Neuron (in vitro differentiated cells): ENCODE measurements around the gene BPIFA1.

ENCODE experiments used
- H2AFZ ChIP-seq: one replicate; pipeline ENCODE4 v1.6.1; 2013; ENCODE audit warnings: low read depth, mild to moderate bottlenecking, inconsistent platforms, low read length, moderate library complexity
- H3K27me3 ChIP-seq: one replicate; pipeline ENCODE4 v1.6.1; 2013; ENCODE audit warnings: low read length; ENCODE audit not compliant: insufficient read depth
- H3K36me3 ChIP-seq: one replicate; pipeline ENCODE4 v1.6.1; 2013; ENCODE audit warnings: low read length; ENCODE audit not compliant: insufficient read depth
- H3K4me1 ChIP-seq: one replicate; pipeline ENCODE4 v1.6.1; 2013; ENCODE audit warnings: low read length; ENCODE audit not compliant: insufficient read depth
- H3K4me3 ChIP-seq: 2 replicates; pipeline ENCODE4 v1.5.1; 2013; ENCODE audit warnings: mild to moderate bottlenecking, low read length, moderate library complexity
- H3K9me3 ChIP-seq: one replicate; pipeline ENCODE4 v1.6.1; 2013; ENCODE audit warnings: low read length

BPIFA1 gene

DNA sequence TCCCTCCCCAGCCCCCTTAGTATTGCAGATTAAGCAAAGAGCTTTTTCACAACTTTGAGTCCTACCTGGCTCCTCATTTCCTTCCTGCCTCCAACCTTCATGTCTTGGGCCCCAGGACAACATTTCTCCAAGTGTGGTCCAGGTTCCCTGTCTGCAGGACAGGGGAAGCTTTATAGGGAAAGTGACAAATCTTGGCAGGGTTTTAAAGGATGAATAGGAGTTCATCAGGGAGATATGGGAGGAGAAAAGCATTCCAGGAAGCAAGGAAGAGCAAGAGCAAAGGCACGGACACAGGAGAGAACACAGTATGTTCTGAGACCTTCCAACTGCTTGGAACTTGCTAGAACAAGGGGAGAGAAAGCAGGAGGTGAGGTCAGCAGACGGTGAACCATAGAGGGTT lies 49.1 kb downstream of the BPIFA1 start:
- H3K4me3 ChIP-seq = no peak overlapping the region
- no peaks in the 10 kb centered on the region for H3K36me3 ChIP-seq
- peaks cover 9% of the 10 kb centered on the region for H3K27me3 ChIP-seq
- H3K9me3 ChIP-seq = no peaks in the 10 kb centered on the region
- H3K4me1 ChIP-seq = no peaks in the 10 kb centered on the region
- H2AFZ ChIP-seq = no peak overlapping the region

DNA sequence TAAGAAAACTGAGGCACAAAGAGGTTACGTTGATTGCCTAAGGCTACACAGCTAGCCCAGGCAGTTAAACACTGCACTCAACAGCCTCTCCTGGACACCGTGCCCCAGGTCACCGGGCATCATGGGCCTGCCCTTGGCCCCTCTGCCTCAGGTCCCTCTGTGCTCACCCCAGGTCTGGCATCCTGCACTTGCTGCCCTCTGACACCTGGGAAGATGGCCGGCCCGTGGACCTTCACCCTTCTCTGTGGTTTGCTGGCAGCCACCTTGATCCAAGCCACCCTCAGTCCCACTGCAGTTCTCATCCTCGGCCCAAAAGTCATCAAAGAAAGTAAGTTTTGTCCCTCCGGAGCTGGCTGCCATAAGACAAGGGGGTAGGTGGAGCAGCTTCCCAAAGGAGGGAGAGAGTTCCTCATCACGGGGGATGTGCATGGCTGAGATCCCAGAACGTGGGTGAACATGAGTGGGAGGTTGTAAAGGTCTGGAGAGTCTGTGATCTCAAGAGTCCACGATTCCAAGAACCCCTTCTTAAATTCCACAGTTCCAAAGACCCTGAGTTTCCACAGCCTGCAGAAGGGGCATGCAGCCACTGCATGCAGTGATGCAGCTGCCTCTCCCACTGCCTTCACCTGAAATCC lies 50.2 kb downstream of the BPIFA1 start:
- Histone ChIP-seq H3K36me3 (no peaks in the 10 kb centered on the region), H3K27me3 (peaks cover 7% of the 10 kb centered on the region), H2AFZ (no peak overlapping the region), H3K9me3 (no peaks in the 10 kb centered on the region), H3K4me3 (no peak overlapping the region), H3K4me1 (no peaks in the 10 kb centered on the region)

DNA sequence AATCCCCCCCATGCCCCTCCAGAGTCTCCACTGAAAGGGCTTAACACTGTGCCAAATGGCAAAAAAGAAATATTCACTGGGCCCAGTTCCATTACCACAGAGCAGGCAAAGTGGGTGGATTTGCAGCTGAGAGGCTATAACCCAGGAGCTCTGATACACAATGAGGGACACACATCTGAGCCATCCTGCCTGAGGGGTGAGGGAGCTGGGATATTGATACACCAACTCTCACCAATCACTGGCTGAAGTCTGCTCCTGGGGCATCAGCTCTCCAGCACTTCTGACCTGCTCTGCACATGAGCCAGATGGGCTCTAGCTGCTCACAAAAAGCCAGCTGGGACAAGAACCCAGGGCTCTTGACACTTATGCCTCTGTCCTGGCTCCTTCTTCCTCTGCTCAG lies 52.1 kb downstream of the BPIFA1 start:
- H3K4me1 ChIP-seq = no peaks in the 10 kb centered on the region
- no peak overlapping the region for H3K4me3 ChIP-seq

DNA sequence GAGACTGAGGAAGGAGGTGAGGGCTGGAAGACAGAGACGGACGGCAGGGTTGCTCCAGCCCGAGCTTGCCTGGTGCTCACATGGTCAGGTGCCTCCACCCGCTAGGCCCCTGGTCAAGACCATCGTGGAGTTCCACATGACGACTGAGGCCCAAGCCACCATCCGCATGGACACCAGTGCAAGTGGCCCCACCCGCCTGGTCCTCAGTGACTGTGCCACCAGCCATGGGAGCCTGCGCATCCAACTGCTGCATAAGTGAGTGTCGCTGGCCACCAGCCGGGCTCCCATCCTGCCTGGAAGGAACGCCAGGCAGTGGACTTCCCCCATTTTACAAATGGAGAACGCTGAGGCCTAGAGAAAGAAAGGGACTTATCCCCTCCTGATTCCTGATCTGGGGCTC lies 55.1 kb downstream of the BPIFA1 start:
- no peak overlapping the region for H3K4me3 ChIP-seq
- H2AFZ ChIP-seq = no peak overlapping the region

More for the DNA sequence above, 52.1 kb downstream of the BPIFA1 start:
- Histone ChIP-seq H3K27me3 (peaks cover 7% of the 10 kb centered on the region), H3K36me3 (no peaks in the 10 kb centered on the region), H3K9me3 (no peaks in the 10 kb centered on the region), H2AFZ (no peak overlapping the region)

DNA sequence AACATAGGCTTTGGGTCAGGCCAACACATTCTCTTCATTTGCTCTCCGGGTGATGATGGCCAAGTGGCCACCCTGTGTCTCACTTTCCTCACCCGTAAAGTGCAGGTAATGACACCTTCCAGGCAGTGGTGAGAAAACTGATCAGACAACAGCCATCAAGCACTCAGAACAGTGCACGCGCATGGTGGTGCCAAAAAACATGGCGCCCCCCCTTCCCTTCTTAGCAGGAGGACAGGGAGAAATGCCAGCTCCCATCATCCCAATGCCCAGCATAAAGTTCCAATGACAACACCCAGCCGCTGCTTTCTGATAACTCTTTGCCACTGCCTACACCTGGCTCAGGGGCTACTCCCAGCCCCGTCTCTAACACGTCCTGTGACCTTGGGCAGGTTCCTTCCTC lies 55.6 kb downstream of the BPIFA1 start:
- H3K9me3 ChIP-seq = no peaks in the 10 kb centered on the region
- no peak overlapping the region for H2AFZ ChIP-seq
- H3K4me3 ChIP-seq = no peak overlapping the region
- no peaks in the 10 kb centered on the region for H3K4me1 ChIP-seq
- no peaks in the 10 kb centered on the region for H3K36me3 ChIP-seq
- H3K27me3 ChIP-seq = peaks cover 7% of the 10 kb centered on the region

More for the DNA sequence above, 55.1 kb downstream of the BPIFA1 start:
- no peaks in the 10 kb centered on the region for H3K9me3 ChIP-seq
- H3K27me3 ChIP-seq = peaks cover 7% of the 10 kb centered on the region
- no peaks in the 10 kb centered on the region for H3K36me3 ChIP-seq
- no peaks in the 10 kb centered on the region for H3K4me1 ChIP-seq

- H3K9me3 ChIP-seq = no peaks in the 10 kb centered on the region
- no peak overlapping the region for H2AFZ ChIP-seq
- no peaks in the 10 kb centered on the region for H3K36me3 ChIP-seq
- peaks cover 6% of the 10 kb centered on the region for H3K27me3 ChIP-seq
- no peak overlapping the region for H3K4me3 ChIP-seq
- no peaks in the 10 kb centered on the region for H3K4me1 ChIP-seq
Measured at GRCh38 chr20:33291830-33292355, 56.1 kb downstream of the BPIFA1 start.
